PC-9 (cell line): ENCODE results near the gene HPGDS.
"Not testable (repeated sequence)": the region's sequence is repeated elsewhere in the genome, so short reads cannot be mapped to it uniquely, and the experiment has no call there.

Experiments used
- CTCF ChIP-seq: fragments of 200-600 bp; sonication (generic); conservative IDR thresholded peaks from 2 replicates; pipeline ENCODE4 v1.6.1; 2017; ENCODE audit warnings: mixed run types, antibody characterized with exemption, mild to moderate bottlenecking, moderate library complexity
- EZH2 ChIP-seq: fragments of 200-600 bp; sonication (generic); IDR thresholded peaks from 2 replicates; pipeline ENCODE4 v1.8.0; 2017; ENCODE audit warnings: antibody characterized with exemption, low read depth

- TF ChIP-seq CTCF, EZH2: not testable (repeated sequence)
Measured at GRCh38 chr4:94295473-94295872, 47.2 kb downstream of the HPGDS start.
